GM12801 (cell line): ENCODE results near the gene VGLL4.

Experiments
- TF ChIP-seq, protein P1 (sequence below): IDR thresholded peaks from one replicate; pipeline ENCODE4 v1.5.1; 2011; ENCODE audit warnings: control low read depth; ENCODE audit not compliant: insufficient read length; ENCODE audit errors: extremely low read depth

The VGLL4 gene

DNA sequence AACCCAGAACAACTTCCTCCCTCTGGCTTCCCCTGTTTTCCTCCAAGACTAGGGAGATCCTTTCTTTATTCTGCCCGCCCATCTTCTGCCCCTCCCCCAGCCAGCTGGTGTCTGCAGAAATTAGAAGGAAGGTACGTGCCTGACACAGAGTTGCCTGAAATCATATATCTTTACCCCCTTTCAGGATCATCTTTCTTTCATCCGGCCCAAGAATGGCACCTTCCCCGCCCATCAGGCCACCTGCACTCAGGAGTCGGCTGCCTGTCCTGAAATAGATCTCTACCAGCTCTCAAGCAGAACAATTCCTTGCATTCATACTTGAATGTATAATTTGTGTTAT lies 133.7 kb downstream of the VGLL4 start:
- TF ChIP-seq, protein P1, sequence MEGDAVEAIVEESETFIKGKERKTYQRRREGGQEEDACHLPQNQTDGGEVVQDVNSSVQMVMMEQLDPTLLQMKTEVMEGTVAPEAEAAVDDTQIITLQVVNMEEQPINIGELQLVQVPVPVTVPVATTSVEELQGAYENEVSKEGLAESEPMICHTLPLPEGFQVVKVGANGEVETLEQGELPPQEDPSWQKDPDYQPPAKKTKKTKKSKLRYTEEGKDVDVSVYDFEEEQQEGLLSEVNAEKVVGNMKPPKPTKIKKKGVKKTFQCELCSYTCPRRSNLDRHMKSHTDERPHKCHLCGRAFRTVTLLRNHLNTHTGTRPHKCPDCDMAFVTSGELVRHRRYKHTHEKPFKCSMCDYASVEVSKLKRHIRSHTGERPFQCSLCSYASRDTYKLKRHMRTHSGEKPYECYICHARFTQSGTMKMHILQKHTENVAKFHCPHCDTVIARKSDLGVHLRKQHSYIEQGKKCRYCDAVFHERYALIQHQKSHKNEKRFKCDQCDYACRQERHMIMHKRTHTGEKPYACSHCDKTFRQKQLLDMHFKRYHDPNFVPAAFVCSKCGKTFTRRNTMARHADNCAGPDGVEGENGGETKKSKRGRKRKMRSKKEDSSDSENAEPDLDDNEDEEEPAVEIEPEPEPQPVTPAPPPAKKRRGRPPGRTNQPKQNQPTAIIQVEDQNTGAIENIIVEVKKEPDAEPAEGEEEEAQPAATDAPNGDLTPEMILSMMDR, result no peak

DNA sequence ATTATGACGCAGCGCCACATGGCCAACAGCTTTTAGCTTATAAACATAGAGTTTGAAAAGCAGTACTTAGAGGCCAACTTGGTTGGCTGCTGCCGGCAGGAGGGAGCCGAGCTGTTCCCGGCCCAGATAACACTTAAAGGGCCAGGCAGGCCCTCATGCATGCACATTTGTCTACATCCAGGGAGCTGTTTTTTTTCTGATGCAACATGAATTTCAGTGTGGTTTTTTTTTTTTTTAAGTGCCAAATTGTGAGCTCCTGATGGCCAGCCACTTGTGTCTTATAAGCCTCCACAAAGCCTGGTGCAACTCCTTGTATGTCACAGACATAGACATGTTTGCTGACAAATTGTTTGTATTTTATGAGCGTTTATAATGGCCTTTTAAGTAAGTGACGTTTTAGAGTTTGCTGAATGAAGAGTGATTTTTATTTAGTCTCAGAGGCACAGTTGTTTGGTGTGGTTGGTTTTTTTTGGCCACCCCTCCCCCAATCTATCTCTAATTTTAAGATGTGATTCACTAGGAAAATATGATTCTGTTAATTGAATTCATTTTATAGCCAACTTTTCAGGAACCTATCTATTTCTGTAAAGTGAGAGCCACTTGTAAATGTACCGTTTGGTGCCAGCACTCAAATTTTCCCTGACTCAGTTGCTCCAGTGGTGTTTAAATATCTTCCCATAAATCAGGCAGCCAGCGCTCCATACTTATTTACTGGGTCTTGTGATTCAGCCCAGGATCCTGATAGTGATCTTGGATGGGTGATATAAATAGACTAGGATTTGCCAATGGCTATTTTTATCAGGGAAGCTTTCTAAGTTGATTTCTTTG lies 134.3 kb downstream of the VGLL4 start:
- TF ChIP-seq, protein P1, result no peak

DNA sequence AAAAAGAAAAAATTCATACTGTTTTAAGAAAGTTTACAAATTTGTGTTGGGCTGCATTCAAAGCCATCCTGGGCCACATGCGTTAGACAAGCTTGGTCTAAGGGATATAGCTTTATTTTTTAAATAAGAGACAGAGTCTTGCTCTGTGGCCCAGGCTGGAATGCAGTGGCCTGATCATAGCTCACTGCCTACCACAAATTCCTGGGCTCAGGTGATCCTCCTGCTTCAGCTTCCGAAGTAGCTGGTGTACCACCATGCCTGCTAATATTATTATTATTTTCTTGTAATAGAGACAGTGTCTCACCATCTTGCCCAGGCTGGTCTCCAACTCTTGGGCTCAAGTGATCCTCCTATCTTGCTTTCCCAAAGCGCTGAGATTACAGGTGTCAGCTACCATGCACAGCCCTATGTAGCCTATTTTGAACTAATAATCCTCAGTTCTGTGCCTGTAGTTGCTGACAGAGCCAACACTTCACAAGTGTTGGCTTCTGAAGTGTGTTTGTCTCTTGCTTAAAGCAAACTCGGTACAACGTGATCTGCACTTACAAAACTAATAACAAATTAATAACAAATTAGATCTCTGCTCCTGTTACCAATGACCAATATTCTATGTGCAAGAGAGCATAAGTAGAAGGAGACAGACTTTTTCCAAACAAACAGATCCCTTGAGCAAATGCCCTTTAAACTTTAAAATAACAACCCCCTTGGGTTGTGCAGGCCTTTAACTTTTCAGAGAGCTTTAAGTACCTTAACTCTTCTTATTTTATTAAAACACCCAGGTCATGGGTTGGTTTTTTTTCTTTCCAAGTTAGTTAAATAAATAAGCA lies 135.2 kb downstream of the VGLL4 start:
- TF ChIP-seq, protein P1, result no peak

DNA sequence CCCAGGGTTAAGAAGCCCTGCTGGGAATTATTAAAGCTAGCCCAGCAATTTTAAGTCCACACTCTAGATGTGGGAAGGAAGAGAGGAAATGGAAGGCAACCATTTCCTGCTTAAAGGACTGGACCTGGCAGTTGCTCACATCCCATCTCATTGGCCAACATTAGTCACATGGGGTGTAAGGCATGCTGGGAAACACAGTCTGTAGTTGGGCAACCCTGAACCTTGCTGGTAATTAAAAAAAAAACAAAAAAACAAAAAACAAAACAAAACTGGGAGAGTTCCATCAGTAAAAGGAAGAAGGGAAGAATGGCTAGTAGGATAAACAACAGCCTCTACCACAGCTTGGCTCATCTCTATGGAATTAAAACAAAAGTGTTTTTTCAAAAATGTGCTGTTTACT lies 136.0 kb downstream of the VGLL4 start:
- TF ChIP-seq, protein P1, result no peak
